IMR-90 (cell line): ENCODE data around the gene ABCA3. TPM values are rescaled to one million over a fixed set of nuclear protein-coding genes. Genes with fewer than 3 reads are reported as not detected.
A peak's percentile ranks its signal among the peaks of the same experiment; 100 is the strongest.

Source experiments
- ATAC-seq: fragments of 200-7000 bp; cut with Tn5 transposase; 2 replicates; pipeline ENCODE4 v1.9.1; 2020; ENCODE audit warnings: low read depth, mild to moderate bottlenecking, moderate library complexity
- BruUV-seq: library from RNA; stranded (reverse); fragments of 400-500 nt; replicated peaks from 2 replicates; lab custom pipeline; 2021; lab: Mats Ljungman, UMichigan
- CTCF ChIA-PET: fragments of 300-600 bp; formaldehyde crosslinking; extraction: SDS; loops from one replicate; lab custom pipeline; 2021; ENCODE audit warnings: antibody characterized with exemption; lab: Yijun Ruan, JAX
- POLR2A ChIA-PET: fragments of 300-600 bp; sonication (Branson Sonifier 250); formaldehyde crosslinking; loops from one replicate; lab custom pipeline; 2022; ENCODE audit warnings: antibody characterized with exemption; ENCODE audit not compliant: unreplicated experiment; lab: Charles Lee
- DNase-seq: peaks from one replicate; pipeline ENCODE4 v3.0.0; 2013
- H2AFZ ChIP-seq: replicated peaks from 2 replicates; pipeline ENCODE3; 2013; ENCODE audit warnings: low read length, mild to moderate bottlenecking; ENCODE audit not compliant: poor library complexity
- H2AK5ac ChIP-seq: 2 replicates; pipeline ENCODE4 v1.6.1; 2013; ENCODE audit warnings: low read depth, low read length, inconsistent platforms
- H2AK9ac ChIP-seq: replicated peaks from 2 replicates; pipeline ENCODE3; 2013; ENCODE audit warnings: mild to moderate bottlenecking, low read depth, low read length, moderate library complexity; ENCODE audit not compliant: poor library complexity
- H2BK120ac ChIP-seq: 2 replicates; pipeline ENCODE4 v1.6.1; 2013; ENCODE audit warnings: low read depth, low read length, inconsistent platforms
- H2BK15ac ChIP-seq: 3 replicates; pipeline ENCODE4 v1.6.1; 2013; ENCODE audit warnings: low read depth, low read length, inconsistent platforms
- H2BK20ac ChIP-seq: 2 replicates; pipeline ENCODE4 v1.6.1; 2013; ENCODE audit warnings: low read depth, mild to moderate bottlenecking, inconsistent platforms, low read length, moderate library complexity
- H2BK5ac ChIP-seq: 2 replicates; pipeline ENCODE4 v1.6.1; 2013; ENCODE audit warnings: mild to moderate bottlenecking, low read depth, low read length, inconsistent platforms; ENCODE audit not compliant: poor library complexity, severe bottlenecking
- H3K14ac ChIP-seq: replicated peaks from 2 replicates; pipeline ENCODE4 v1.6.1; 2013; ENCODE audit warnings: low read depth, low read length, inconsistent platforms
- H3K18ac ChIP-seq: 2 replicates; pipeline ENCODE4 v1.6.1; 2013; ENCODE audit warnings: low read depth, low read length, control low read depth
- H3K23ac ChIP-seq: 2 replicates; pipeline ENCODE4 v1.6.1; 2013; ENCODE audit warnings: low read depth, low read length, inconsistent platforms
- H3K27ac ChIP-seq: 2 replicates; pipeline ENCODE4 v1.5.1; 2013; ENCODE audit warnings: mild to moderate bottlenecking, control low read depth, low read length; ENCODE audit not compliant: insufficient read depth
- H3K27me3 ChIP-seq: 2 replicates; pipeline ENCODE4 v1.6.1; 2013; ENCODE audit warnings: low read length; ENCODE audit not compliant: control insufficient read depth, insufficient read depth
- H3K36me3 ChIP-seq: 2 replicates; pipeline ENCODE4 v1.6.1; 2013; ENCODE audit warnings: low read length, mixed read lengths; ENCODE audit not compliant: control insufficient read depth, insufficient read depth
- H3K4ac ChIP-seq: 2 replicates; pipeline ENCODE4 v1.6.1; 2013; ENCODE audit warnings: low read depth, low read length, inconsistent platforms
- H3K4me1 ChIP-seq: 2 replicates; pipeline ENCODE4 v1.6.1; 2013; ENCODE audit warnings: low read length, mixed read lengths; ENCODE audit not compliant: control insufficient read depth, insufficient read depth
- H3K4me2 ChIP-seq: 2 replicates; pipeline ENCODE4 v1.6.1; 2013; ENCODE audit warnings: low read depth, mild to moderate bottlenecking, control low read depth, low read length, moderate library complexity
- H3K4me3 ChIP-seq: 2 replicates; pipeline ENCODE4 v1.5.1; 2013; ENCODE audit warnings: low read depth, mild to moderate bottlenecking, control low read depth, low read length, moderate library complexity; ENCODE audit not compliant: insufficient read depth
- H3K56ac ChIP-seq: 2 replicates; pipeline ENCODE4 v1.6.1; 2013; ENCODE audit warnings: low read length, inconsistent platforms; ENCODE audit not compliant: insufficient read depth; ENCODE audit errors: extremely low read depth
- H3K79me1 ChIP-seq, 2 experiments: 2 replicates each; pipeline ENCODE4 v1.6.1; 2013; ENCODE audit warnings: low read length in 2 of 2, inconsistent platforms in 1 of 2, low read depth in 1 of 2
- H3K9ac ChIP-seq: 2 replicates; pipeline ENCODE4 v1.6.1; 2013; ENCODE audit warnings: low read depth, low read length, control low read depth
- H3K9me1 ChIP-seq: 2 replicates; pipeline ENCODE4 v1.6.1; 2013; ENCODE audit warnings: low read length, inconsistent platforms; ENCODE audit not compliant: insufficient read depth
- H3K9me3 ChIP-seq: 2 replicates; pipeline ENCODE4 v1.6.1; 2013; ENCODE audit warnings: low read length; ENCODE audit not compliant: control insufficient read depth, insufficient read depth
- H4K20me1 ChIP-seq: 2 replicates; pipeline ENCODE4 v1.6.1; 2013; ENCODE audit warnings: low read length, inconsistent platforms; ENCODE audit not compliant: insufficient read depth
- H4K5ac ChIP-seq: 2 replicates; pipeline ENCODE4 v1.6.1; 2013; ENCODE audit warnings: mild to moderate bottlenecking, low read depth, low read length, control low read depth
- H4K8ac ChIP-seq, 2 experiments: 2 replicates each; pipeline ENCODE4 v1.6.1; 2013; ENCODE audit warnings: low read depth in 2 of 2, low read length in 2 of 2, control low read depth in 1 of 2, inconsistent platforms in 1 of 2
- H4K91ac ChIP-seq: 2 replicates; pipeline ENCODE4 v1.6.1; 2013; ENCODE audit warnings: low read depth, low read length, inconsistent platforms; ENCODE audit not compliant: insufficient read depth
- BHLHE40 ChIP-seq: fragments of 150-350 bp; IDR thresholded peaks from 2 replicates; pipeline ENCODE4 v1.6.1; 2016; ENCODE audit warnings: mild to moderate bottlenecking, low read depth, low read length
- CEBPB ChIP-seq: IDR thresholded peaks from 2 replicates; pipeline ENCODE4 v1.6.1; 2012; ENCODE audit warnings: low read depth, low read length, improper control_type of control experiment
- CHD1 ChIP-seq: IDR thresholded peaks from 2 replicates; pipeline ENCODE4 v1.6.1; 2012; ENCODE audit warnings: low read depth, low read length, improper control_type of control experiment
- FOS ChIP-seq: fragments of 150-350 bp; IDR thresholded peaks from 2 replicates; pipeline ENCODE4 v1.6.1; 2016; ENCODE audit warnings: low read depth, low read length
- MAFK ChIP-seq: IDR thresholded peaks from 2 replicates; pipeline ENCODE4 v1.6.1; 2012; ENCODE audit warnings: low read depth, low read length, improper control_type of control experiment
- MAZ ChIP-seq: IDR thresholded peaks from 2 replicates; pipeline ENCODE4 v1.6.1; 2012; ENCODE audit warnings: low read depth, mild to moderate bottlenecking, low read length, improper control_type of control experiment, moderate library complexity, borderline replicate concordance
- MXI1 ChIP-seq: IDR thresholded peaks from 2 replicates; pipeline ENCODE4 v1.6.1; 2012; ENCODE audit warnings: low read depth, mild to moderate bottlenecking, low read length, moderate library complexity, borderline replicate concordance
- NFE2L2 ChIP-seq: fragments of 150-350 bp; IDR thresholded peaks from 2 replicates; pipeline ENCODE4 v1.6.1; 2016; ENCODE audit warnings: low read depth, mild to moderate bottlenecking, low read length
- POLR2A ChIP-seq: IDR thresholded peaks from 2 replicates; pipeline ENCODE4 v1.6.1; 2012; ENCODE audit warnings: mild to moderate bottlenecking, low read depth, low read length
- RAD21 ChIP-seq: IDR thresholded peaks from 2 replicates; pipeline ENCODE4 v1.6.1; 2012; ENCODE audit warnings: low read length, improper control_type of control experiment
- RCOR1 ChIP-seq: IDR thresholded peaks from 2 replicates; pipeline ENCODE4 v1.6.1; 2012; ENCODE audit warnings: mild to moderate bottlenecking, low read length, improper control_type of control experiment; ENCODE audit not compliant: insufficient replicate concordance
- RFX5 ChIP-seq: IDR thresholded peaks from 2 replicates; pipeline ENCODE4 v1.8.0; 2012; ENCODE audit warnings: low read depth, mild to moderate bottlenecking, low read length, moderate library complexity
- SMC3 ChIP-seq: fragments of 150-350 bp; IDR thresholded peaks from 2 replicates; pipeline ENCODE4 v1.6.1; 2016; ENCODE audit warnings: low read depth, mild to moderate bottlenecking, antibody characterized with exemption, low read length, moderate library complexity
- WGBS, 2 experiments: methylation state at CpG; one replicate each; pipeline versions ENCODE4 v1.1.5 to v1.1.7; 2013; ENCODE audit warnings: missing lambda C conversion rate in 2 of 2; ENCODE audit not compliant: insufficient read length in 1 of 2; ENCODE audit errors: extremely low coverage in 2 of 2; 5-methylcytosine and 5-hydroxymethylcytosine counted together
- dilution Hi-C: fragments of 300-500 bp; cut with HindIII; formaldehyde crosslinking; loops from one replicate; pipeline ENCODE4 v1.14.3; 2018; ENCODE audit warnings: low sequenced_read_pairs; ENCODE audit not compliant: unreplicated experiment
- in situ Hi-C: fragments of 300-500 bp; cut with MboI; formaldehyde crosslinking; loops from 3 replicates; pipeline ENCODE4 v1.14.3; 2019; ENCODE audit warnings: low sequenced_read_pairs, inconsistent platforms, mixed read lengths
- intact Hi-C: fragments of 100-400 bp; cut with micrococcal nuclease; formaldehyde crosslinking; loops from 2 replicates; pipeline ENCODE4 v1.10.0; 2022
- polyA plus RNA-seq, 3 experiments: library from polyadenylated mRNA; depleted of rRNA; stranded (reverse); fragments of >200 nt; gene quantifications; 2 replicates each; pipeline ENCODE4 v1.2.3, GENCODE V29; 2012; ENCODE audit warnings: low replicate concordance in 1 of 3
- total RNA-seq: library from RNA; depleted of rRNA; stranded (reverse); fragments of >200 nt; gene quantifications from 2 replicates; pipeline ENCODE4 v1.2.3, GENCODE V29; 2012
- TF ChIP-seq, protein P1 (sequence below): conservative IDR thresholded peaks from 2 replicates; pipeline ENCODE4 v1.5.1; 2012; ENCODE audit warnings: mild to moderate bottlenecking, low read depth, low read length, improper control_type of control experiment
- TF ChIP-seq, protein P2 (sequence below): fragments of 150-350 bp; IDR thresholded peaks from 2 replicates; pipeline ENCODE4 v1.6.1; 2016; ENCODE audit warnings: low read depth, mild to moderate bottlenecking, low read length, moderate library complexity, borderline replicate concordance

Gene ABCA3
- total and polyA plus RNA-seq, 2 of the 4 experiments (the other 2 are of a cell fraction) = 0.18 to 0.22 TPM

DNA sequence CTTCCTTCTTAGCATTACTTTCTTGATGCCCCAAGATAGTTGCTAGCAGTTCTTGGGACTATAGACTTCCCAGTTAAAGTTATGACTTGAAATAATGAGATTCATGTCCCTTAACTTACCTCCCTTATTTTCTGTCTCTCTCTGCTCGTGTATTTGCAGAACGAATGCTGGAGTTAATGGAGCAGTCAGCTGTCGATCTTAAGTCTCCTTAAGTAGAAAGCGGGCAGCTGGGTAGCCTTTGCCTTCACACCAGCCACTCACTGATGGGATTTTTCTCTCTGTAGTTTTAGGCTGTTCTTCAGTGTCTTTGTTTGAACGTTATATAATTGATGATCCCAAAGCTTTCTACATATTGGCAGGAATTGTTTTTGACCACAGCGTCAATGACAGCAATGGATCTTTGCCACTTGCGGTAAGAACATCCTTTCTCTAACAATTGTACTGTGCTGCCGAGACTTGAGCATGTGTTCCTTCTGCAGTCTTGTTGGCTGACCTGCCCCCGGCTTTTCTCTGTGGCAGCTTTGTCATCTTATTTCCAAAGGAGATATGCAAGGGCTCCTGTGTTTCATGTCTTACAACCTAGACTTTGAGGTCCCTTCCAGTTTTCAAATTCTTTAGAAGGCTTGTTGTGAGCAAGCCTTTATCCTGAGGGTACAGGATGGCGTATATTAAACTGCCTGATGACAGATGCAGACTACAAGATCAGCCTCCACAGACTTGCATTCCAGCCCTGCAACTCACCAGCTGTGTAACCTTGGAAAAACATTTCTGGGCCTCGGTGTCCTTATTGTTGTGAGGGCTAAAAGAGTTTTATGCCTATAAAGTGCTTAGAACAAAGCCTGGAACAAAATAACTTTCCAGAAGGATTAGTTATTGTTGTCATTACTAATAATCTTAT lies 25.1 kb upstream of the ABCA3 start:
- H3K4me1 ChIP-seq = peaks cover 1% of the 10 kb centered on the region; the same call in 1 of the 2 replicates
- in situ Hi-C loops (no loop called here), dilution Hi-C loops (no loop called here), intact Hi-C loops (no loop called here)
- no peak overlapping the region for H3K9ac ChIP-seq
- no peaks in the 10 kb centered on the region for H3K79me1 ChIP-seq
- H3K4ac ChIP-seq = no peak overlapping the region
- H2BK15ac ChIP-seq = no peak overlapping the region
- H2BK5ac ChIP-seq = no peak overlapping the region
- POLR2A ChIA-PET = no interaction called here
- no peak overlapping the region for H3K4me3 ChIP-seq
- no peak overlapping the region for H3K23ac ChIP-seq
- H3K27me3 ChIP-seq = peaks cover 28% of the 10 kb centered on the region
- H2BK20ac ChIP-seq = no peak overlapping the region
- no peak overlapping the region for H4K5ac ChIP-seq
- H3K4me2 ChIP-seq = no peak overlapping the region
- no peak overlapping the region for H3K18ac ChIP-seq
- H2BK120ac ChIP-seq = no peak overlapping the region
- H4K91ac ChIP-seq = no peak overlapping the region
- H2AK9ac ChIP-seq = no peak overlapping the region
- H3K14ac ChIP-seq = no peak overlapping the region
- no peak overlapping the region for H2AK5ac ChIP-seq
- H4K8ac ChIP-seq = no peak overlapping the region
- no TSS peak for BruUV-seq
- no peak overlapping the region for H3K56ac ChIP-seq
- H4K20me1 ChIP-seq = no peaks in the 10 kb centered on the region
- no peak overlapping the region for H3K27ac ChIP-seq
- H3K9me3 ChIP-seq = no peaks in the 10 kb centered on the region
- CTCF ChIA-PET = no interaction called here
- ATAC-seq = peak; percentile 99
- 66% methylated on average over 3 of the region's 11 CpGs; no CpG with 5 or more reads in 1 of the 2 experiments for WGBS, 2 experiments
- no peaks in the 10 kb centered on the region for H3K9me1 ChIP-seq
- peak; percentile 70 for DNase-seq
- H3K36me3 ChIP-seq = no peaks in the 10 kb centered on the region
- H2AFZ ChIP-seq = no peak overlapping the region
- TF ChIP-seq BHLHE40 (no peak), FOS (no peak), MAFK (no peak), NFE2L2 (no peak), RFX5 (no peak), MAZ (no peak), POLR2A (no peak), CEBPB (no peak), RCOR1 (no peak), RAD21 (no peak), MXI1 (no peak), CHD1 (no peak), SMC3 (no peak)
- TF ChIP-seq, protein P1, sequence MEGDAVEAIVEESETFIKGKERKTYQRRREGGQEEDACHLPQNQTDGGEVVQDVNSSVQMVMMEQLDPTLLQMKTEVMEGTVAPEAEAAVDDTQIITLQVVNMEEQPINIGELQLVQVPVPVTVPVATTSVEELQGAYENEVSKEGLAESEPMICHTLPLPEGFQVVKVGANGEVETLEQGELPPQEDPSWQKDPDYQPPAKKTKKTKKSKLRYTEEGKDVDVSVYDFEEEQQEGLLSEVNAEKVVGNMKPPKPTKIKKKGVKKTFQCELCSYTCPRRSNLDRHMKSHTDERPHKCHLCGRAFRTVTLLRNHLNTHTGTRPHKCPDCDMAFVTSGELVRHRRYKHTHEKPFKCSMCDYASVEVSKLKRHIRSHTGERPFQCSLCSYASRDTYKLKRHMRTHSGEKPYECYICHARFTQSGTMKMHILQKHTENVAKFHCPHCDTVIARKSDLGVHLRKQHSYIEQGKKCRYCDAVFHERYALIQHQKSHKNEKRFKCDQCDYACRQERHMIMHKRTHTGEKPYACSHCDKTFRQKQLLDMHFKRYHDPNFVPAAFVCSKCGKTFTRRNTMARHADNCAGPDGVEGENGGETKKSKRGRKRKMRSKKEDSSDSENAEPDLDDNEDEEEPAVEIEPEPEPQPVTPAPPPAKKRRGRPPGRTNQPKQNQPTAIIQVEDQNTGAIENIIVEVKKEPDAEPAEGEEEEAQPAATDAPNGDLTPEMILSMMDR = no peak
- TF ChIP-seq, protein P2, sequence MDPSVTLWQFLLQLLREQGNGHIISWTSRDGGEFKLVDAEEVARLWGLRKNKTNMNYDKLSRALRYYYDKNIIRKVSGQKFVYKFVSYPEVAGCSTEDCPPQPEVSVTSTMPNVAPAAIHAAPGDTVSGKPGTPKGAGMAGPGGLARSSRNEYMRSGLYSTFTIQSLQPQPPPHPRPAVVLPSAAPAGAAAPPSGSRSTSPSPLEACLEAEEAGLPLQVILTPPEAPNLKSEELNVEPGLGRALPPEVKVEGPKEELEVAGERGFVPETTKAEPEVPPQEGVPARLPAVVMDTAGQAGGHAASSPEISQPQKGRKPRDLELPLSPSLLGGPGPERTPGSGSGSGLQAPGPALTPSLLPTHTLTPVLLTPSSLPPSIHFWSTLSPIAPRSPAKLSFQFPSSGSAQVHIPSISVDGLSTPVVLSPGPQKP = no peak
